ENCODE data around the gene FOXL2.

The FOXL2 gene

DNA sequence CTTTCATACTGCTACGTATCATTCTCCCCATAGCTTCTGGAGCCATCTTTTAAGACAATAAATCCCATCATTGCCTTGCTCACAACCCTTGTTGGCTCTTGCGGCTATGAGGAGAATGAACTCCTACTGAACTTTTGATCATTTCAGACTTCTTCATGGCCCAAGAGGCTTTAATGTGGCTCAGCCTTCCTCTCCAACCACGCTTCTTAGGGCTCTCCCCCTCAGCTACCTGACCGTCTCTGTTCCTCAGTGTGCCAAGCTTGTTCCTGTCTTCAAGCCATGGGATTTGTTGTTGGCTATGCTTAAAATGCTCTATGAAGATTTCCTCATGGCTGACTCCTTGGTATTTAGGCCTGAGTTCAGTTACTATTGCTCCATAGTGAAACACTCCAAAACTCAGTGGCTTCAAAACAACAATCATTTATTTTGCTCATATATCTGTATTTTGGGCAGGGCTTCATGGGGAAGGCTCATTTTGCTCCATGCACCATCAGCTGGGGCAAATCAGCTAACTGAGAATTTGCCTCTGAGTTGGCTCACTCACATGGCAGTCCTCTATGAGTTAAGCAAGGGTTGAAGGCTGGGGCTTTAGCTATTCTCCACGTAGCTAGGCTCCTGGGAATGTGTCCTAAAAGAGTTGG, 47.5 kb downstream of the FOXL2 start:
- Histone ChIP-seq H3K27ac (ENCODE audit: low read length) (no peak overlapping the region), H3K27me3 (ENCODE audit: control insufficient read depth, insufficient read depth, low read length) (no peaks in the 10 kb centered on the region), H3K4me1 (ENCODE audit: control insufficient read depth, low read depth, low read length) (no peaks in the 10 kb centered on the region), H3K36me3 (ENCODE audit: control insufficient read depth, low read depth, low read length) (no peaks in the 10 kb centered on the region), H3K9me3 (ENCODE audit: control insufficient read depth, low read depth, low read length) (no peaks in the 10 kb centered on the region), H3K4me3 (ENCODE audit: low read length) (no peak overlapping the region), H3K9ac (ENCODE audit: low read length) (no peak overlapping the region)

DNA sequence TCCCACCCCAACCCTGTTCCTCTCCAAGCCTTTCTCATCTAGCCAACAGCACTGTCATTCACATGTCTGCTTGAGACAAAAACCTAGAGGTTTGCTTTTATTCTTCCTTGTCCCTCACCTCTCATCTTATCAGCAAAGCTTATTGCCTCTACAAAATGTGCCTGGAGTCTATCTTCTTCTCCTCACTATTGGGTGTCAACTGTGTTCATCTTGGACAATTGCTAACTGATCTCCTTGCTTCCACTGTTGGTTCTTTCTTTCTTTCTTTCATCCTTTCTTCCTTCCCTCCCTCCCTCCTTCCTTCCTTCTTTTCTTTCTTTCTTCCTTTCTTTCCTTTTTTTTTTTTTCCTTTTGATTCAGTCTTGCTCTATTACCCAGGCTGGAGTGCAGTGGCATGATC, 48.2 kb downstream of the FOXL2 start:
- Histone ChIP-seq H3K27ac (ENCODE audit: low read length) (no peak overlapping the region), H3K4me1 (ENCODE audit: control insufficient read depth, low read depth, low read length) (no peaks in the 10 kb centered on the region), H3K27me3 (ENCODE audit: control insufficient read depth, insufficient read depth, low read length) (no peaks in the 10 kb centered on the region), H3K36me3 (ENCODE audit: control insufficient read depth, low read depth, low read length) (no peaks in the 10 kb centered on the region), H3K9me3 (ENCODE audit: control insufficient read depth, low read depth, low read length) (no peaks in the 10 kb centered on the region), H3K9ac (ENCODE audit: low read length) (no peak overlapping the region), H3K4me3 (ENCODE audit: low read length) (no peak overlapping the region)

DNA sequence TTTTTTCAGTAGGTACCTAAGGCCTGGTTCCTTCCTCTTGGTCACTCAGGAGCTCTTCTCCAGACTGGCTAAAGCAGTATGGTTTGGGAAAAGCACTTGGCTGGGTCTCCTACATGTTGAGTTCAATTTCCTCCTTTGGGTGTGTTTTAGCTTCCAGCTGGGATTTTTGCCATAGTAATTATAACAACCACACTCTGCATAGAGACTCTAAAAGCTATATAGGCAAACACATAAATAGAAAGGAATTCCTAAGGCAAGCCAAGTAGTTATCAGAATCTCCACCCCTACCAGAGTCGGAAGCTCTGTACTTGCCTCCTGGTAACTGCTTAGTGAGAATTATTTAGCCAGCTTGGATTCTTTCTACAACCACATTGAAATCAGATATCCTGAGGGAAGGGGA, 48.6 kb downstream of the FOXL2 start:
- no peaks in the 10 kb centered on the region for H3K4me1 ChIP-seq (ENCODE audit: control insufficient read depth, low read depth, low read length)
- H3K36me3 ChIP-seq (ENCODE audit: control insufficient read depth, low read depth, low read length) = no peaks in the 10 kb centered on the region
- no peak overlapping the region for H3K27ac ChIP-seq (ENCODE audit: low read length)
- no peak overlapping the region for H3K9ac ChIP-seq (ENCODE audit: low read length)
- no peaks in the 10 kb centered on the region for H3K27me3 ChIP-seq (ENCODE audit: control insufficient read depth, insufficient read depth, low read length)
- no peaks in the 10 kb centered on the region for H3K9me3 ChIP-seq (ENCODE audit: control insufficient read depth, low read depth, low read length)
- no peak overlapping the region for H3K4me3 ChIP-seq (ENCODE audit: low read length)

Measured in iPS-18a (cell line).